Retinal pigment epithelial cell (primary cell): ENCODE data around the gene TRIM41.

Experiments
- DNase-seq: peaks from one replicate; pipeline ENCODE4 v3.0.0-alpha.2; 2010; ENCODE audit warnings: low read depth
- H3K4me3 ChIP-seq: 2 replicates; pipeline ENCODE4 v1.5.1; 2011; ENCODE audit warnings: mild to moderate bottlenecking, low read length, control low read depth, moderate library complexity
- CTCF ChIP-seq: conservative IDR thresholded peaks from 2 replicates; pipeline ENCODE4 v1.5.1; 2011; ENCODE audit warnings: low read depth, low read length, control low read depth, inconsistent platforms

The TRIM41 gene

GRCh38 chr5:181189363-181189961, 33.6 kb upstream of the TRIM41 start:
- no peak for TF ChIP-seq CTCF
- peak overlapping the region; percentile 74 for H3K4me3 ChIP-seq
- DNase-seq, result no peak

- TF ChIP-seq CTCF, result no peak
- peak overlapping the region; percentile 74 for H3K4me3 ChIP-seq
- DNase-seq, result no peak
These were observed 32.9 kb upstream of the TRIM41 start for GRCh38 chr5:181189962-181190710.

- DNase-seq, result no peak
- H3K4me3 ChIP-seq, result peak overlapping the region; percentile 74
- TF ChIP-seq CTCF, result peak; percentile 31
These were observed 32.2 kb upstream of the TRIM41 start for GRCh38 chr5:181190711-181191525.

GRCh38 chr5:181191526-181192336, 31.4 kb upstream of the TRIM41 start:
- DNase-seq, result no peak
- H3K4me3 ChIP-seq, result peak overlapping the region; percentile 74
- no peak for TF ChIP-seq CTCF

GRCh38 chr5:181192337-181193046, 30.6 kb upstream of the TRIM41 start:
- DNase-seq, result no peak
- TF ChIP-seq CTCF, result no peak
- peak overlapping the region; percentile 74 for H3K4me3 ChIP-seq

- H3K4me3 ChIP-seq, result no peak overlapping the region
- no peak for DNase-seq
- TF ChIP-seq CTCF, result no peak
These were observed 29.4 kb upstream of the TRIM41 start for GRCh38 chr5:181193656-181194055.
